ENCODE measurements around the gene RNF123. TPM values are rescaled to one million over a fixed set of nuclear protein-coding genes. Genes with fewer than 3 reads are reported as not detected.

The RNF123 gene
- total RNA-seq, 2 experiments from 2014 or later, result 32.4 to 35.5 TPM

- no peaks in the 10 kb centered on the region for H3K27me3 Mint-ChIP-seq
- H3K4me1 Mint-ChIP-seq, result peaks cover 24% of the 10 kb centered on the region
- peak within 1 kb of the TSS; percentile 98 for H3K27ac Mint-ChIP-seq
- peak; percentile 97 for DNase-seq
- peaks cover 17% of the 10 kb centered on the region for H3K36me3 Mint-ChIP-seq
- no peaks in the 10 kb centered on the region for H3K9me3 Mint-ChIP-seq
- H3K4me3 Mint-ChIP-seq, result peak within 1 kb of the TSS; percentile 96
Measured at GRCh38 chr3:49723628-49724551, 34.5 kb downstream of the RNF123 start, which contains the start of gene GMPPB. GMPPB (minus strand) TSS chr3:49723951; CDS start chr3:49723726, 225 bp downstream.

- Mint-ChIP-seq H3K27ac (peak overlapping the region; percentile 98), H3K36me3 (peaks cover 17% of the 10 kb centered on the region), H3K4me1 (peaks cover 17% of the 10 kb centered on the region), H3K9me3 (no peaks in the 10 kb centered on the region), H3K4me3 (peak overlapping the region; percentile 96), H3K27me3 (no peaks in the 10 kb centered on the region)
- DNase-seq, result peak; percentile 41
Measured at GRCh38 chr3:49724586-49724985, 35.2 kb downstream of the RNF123 start.

- H3K4me1 Mint-ChIP-seq, result peaks cover 15% of the 10 kb centered on the region
- H3K36me3 Mint-ChIP-seq, result peaks cover 11% of the 10 kb centered on the region
- peak overlapping the region; percentile 63 for H3K27ac Mint-ChIP-seq
- H3K9me3 Mint-ChIP-seq, result no peaks in the 10 kb centered on the region
- DNase-seq, result no peak
- H3K4me3 Mint-ChIP-seq, result no peak overlapping the region
- no peaks in the 10 kb centered on the region for H3K27me3 Mint-ChIP-seq
Measured at GRCh38 chr3:49725906-49726681, 36.7 kb downstream of the RNF123 start.

- Mint-ChIP-seq H3K9me3 (no peaks in the 10 kb centered on the region), H3K27ac (no peak overlapping the region), H3K36me3 (peaks cover 9% of the 10 kb centered on the region), H3K4me3 (no peak overlapping the region), H3K4me1 (peaks cover 11% of the 10 kb centered on the region), H3K27me3 (no peaks in the 10 kb centered on the region)
- no peak for DNase-seq
Measured at GRCh38 chr3:49727154-49727923, 38.0 kb downstream of the RNF123 start.

- DNase-seq, result no peak
- H3K9me3 Mint-ChIP-seq, result no peaks in the 10 kb centered on the region
- H3K36me3 Mint-ChIP-seq, result peaks cover 7% of the 10 kb centered on the region
- H3K27ac Mint-ChIP-seq, result no peak overlapping the region
- no peaks in the 10 kb centered on the region for H3K27me3 Mint-ChIP-seq
- H3K4me3 Mint-ChIP-seq, result no peak overlapping the region
- peaks cover 6% of the 10 kb centered on the region for H3K4me1 Mint-ChIP-seq
Measured at GRCh38 chr3:49727924-49728361, 38.6 kb downstream of the RNF123 start.

- H3K4me1 Mint-ChIP-seq, result no peaks in the 10 kb centered on the region
- H3K9me3 Mint-ChIP-seq, result no peaks in the 10 kb centered on the region
- DNase-seq, result no peak
- peaks cover 4% of the 10 kb centered on the region for H3K36me3 Mint-ChIP-seq
- H3K27me3 Mint-ChIP-seq, result no peaks in the 10 kb centered on the region
- no peak overlapping the region for H3K4me3 Mint-ChIP-seq
- H3K27ac Mint-ChIP-seq, result no peak overlapping the region
Measured at GRCh38 chr3:49729966-49730609, 40.7 kb downstream of the RNF123 start.

- Mint-ChIP-seq H3K27ac (no peak overlapping the region), H3K9me3 (no peaks in the 10 kb centered on the region), H3K36me3 (peaks cover 15% of the 10 kb centered on the region), H3K27me3 (no peaks in the 10 kb centered on the region), H3K4me3 (no peak overlapping the region), H3K4me1 (no peaks in the 10 kb centered on the region)
- no peak for DNase-seq
Measured at GRCh38 chr3:49732597-49732996, 43.2 kb downstream of the RNF123 start.

- H3K27ac Mint-ChIP-seq, result no peak overlapping the region
- DNase-seq, result no peak
- no peaks in the 10 kb centered on the region for H3K9me3 Mint-ChIP-seq
- H3K4me3 Mint-ChIP-seq, result no peak overlapping the region
- H3K36me3 Mint-ChIP-seq, result peaks cover 25% of the 10 kb centered on the region
- no peaks in the 10 kb centered on the region for H3K27me3 Mint-ChIP-seq
- H3K4me1 Mint-ChIP-seq, result peaks cover under 1% of the 10 kb centered on the region
Measured at GRCh38 chr3:49733551-49733950, 44.2 kb downstream of the RNF123 start.

GRCh38 chr3:49734752-49735151 lies 45.4 kb downstream of the RNF123 start:
- no peak overlapping the region for H3K4me3 Mint-ChIP-seq
- peaks cover 27% of the 10 kb centered on the region for H3K36me3 Mint-ChIP-seq
- DNase-seq, result no peak

GRCh38 chr3:49738067-49738713 lies 48.8 kb downstream of the RNF123 start:
- H3K27me3 Mint-ChIP-seq, result no peaks in the 10 kb centered on the region
- no peaks in the 10 kb centered on the region for H3K9me3 Mint-ChIP-seq
- no peak overlapping the region for H3K4me3 Mint-ChIP-seq
- peaks cover 3% of the 10 kb centered on the region for H3K4me1 Mint-ChIP-seq
- H3K36me3 Mint-ChIP-seq, result peaks cover 25% of the 10 kb centered on the region
- no peak for DNase-seq
- no peak overlapping the region for H3K27ac Mint-ChIP-seq

More at GRCh38 chr3:49734752-49735151, 45.4 kb downstream of the RNF123 start:
- Mint-ChIP-seq H3K27ac (no peak overlapping the region), H3K9me3 (no peaks in the 10 kb centered on the region), H3K4me1 (peaks cover 3% of the 10 kb centered on the region), H3K27me3 (no peaks in the 10 kb centered on the region)

- no peaks in the 10 kb centered on the region for H3K27me3 Mint-ChIP-seq
- no peak overlapping the region for H3K4me3 Mint-ChIP-seq
- H3K4me1 Mint-ChIP-seq, result peaks cover 3% of the 10 kb centered on the region
- no peak overlapping the region for H3K27ac Mint-ChIP-seq
- H3K36me3 Mint-ChIP-seq, result peaks cover 24% of the 10 kb centered on the region
- no peak for DNase-seq
- H3K9me3 Mint-ChIP-seq, result no peaks in the 10 kb centered on the region
Measured at GRCh38 chr3:49740427-49740826, 51.1 kb downstream of the RNF123 start.

- Mint-ChIP-seq H3K36me3 (peaks cover 5% of the 10 kb centered on the region), H3K27me3 (no peaks in the 10 kb centered on the region), H3K27ac (no peak overlapping the region), H3K4me3 (no peak overlapping the region), H3K9me3 (no peaks in the 10 kb centered on the region), H3K4me1 (peaks cover 5% of the 10 kb centered on the region)
- DNase-seq, result no peak
Measured at GRCh38 chr3:49745986-49746385, 56.6 kb downstream of the RNF123 start.

GRCh38 chr3:49747792-49748480 lies 58.6 kb downstream of the RNF123 start:
- Mint-ChIP-seq H3K9me3 (no peaks in the 10 kb centered on the region), H3K27ac (no peak overlapping the region), H3K36me3 (peaks cover 4% of the 10 kb centered on the region), H3K4me1 (peaks cover 5% of the 10 kb centered on the region), H3K4me3 (no peak overlapping the region), H3K27me3 (no peaks in the 10 kb centered on the region)
- DNase-seq, result no peak
